ENCODE measurements around the gene BTBD2. TPM values are rescaled to one million over a fixed set of nuclear protein-coding genes. Genes with fewer than 3 reads are reported as not detected.

Gene BTBD2
- total RNA-seq, 1 experiment from 2014 or later: 110 TPM

GRCh38 chr19:1991018-1991913 lies 24.2 kb downstream of the BTBD2 start:
- whole genome bisulfite sequencing (ENCODE audit: extremely low coverage, insufficient read length, low lambda C conversion rate): no CpG with 5 or more reads among the region's 30 CpGs
- TF ChIP-seq CTCF (conservative IDR thresholded peaks at IDR 0.05): no peak
- no peaks in the 10 kb centered on the region for H3K27me3 Mint-ChIP-seq (ENCODE audit: low read depth)
- H3K4ac ChIP-seq (ENCODE audit: low read depth, low read length): no peak overlapping the region
- H2BK120ac ChIP-seq (ENCODE audit: low read depth, low read length, poor library complexity, severe bottlenecking): no peak overlapping the region
- H2BK5ac ChIP-seq (ENCODE audit: insufficient read length, low read length): no peak overlapping the region
- H2BK15ac ChIP-seq (ENCODE audit: low read depth, low read length): no peak overlapping the region
- H3T11ph ChIP-seq (ENCODE audit: low read length): no peak overlapping the region
- no peak overlapping the region for H3K56ac ChIP-seq (ENCODE audit: insufficient read length, low read depth, low read length)
- peaks cover 0 to 5% of the 10 kb centered on the region in 2 experiments; a peak in 2 of 5 replicates for H3K9me3 Mint-ChIP-seq
- DNase-seq: no peak
- no peak overlapping the region for H2AFZ ChIP-seq (ENCODE audit: low read length)
- no peak overlapping the region for H2BK20ac ChIP-seq (ENCODE audit: low read depth, low read length, poor library complexity, severe bottlenecking)
- no peaks in the 10 kb centered on the region for H3K23me2 ChIP-seq (ENCODE audit: insufficient read length, low read depth, low read length, poor library complexity, severe bottlenecking)
- no peak overlapping the region for H2BK12ac ChIP-seq (ENCODE audit: insufficient read length, low read depth, low read length)
- H3K27ac Mint-ChIP-seq: no peak overlapping the region
- no peaks in the 10 kb centered on the region for H3K79me2 ChIP-seq (ENCODE audit: insufficient read depth, low read length)
- H3K18ac ChIP-seq (ENCODE audit: insufficient read length, low read depth, low read length): no peak overlapping the region
- no peaks in the 10 kb centered on the region for H3K9me3 ChIP-seq (ENCODE audit: control insufficient read depth, low read depth, low read length)
- H4K8ac ChIP-seq (replicated peaks; ENCODE audit: insufficient read length, low read depth, low read length): no peak overlapping the region
- no peak overlapping the region for H2AK5ac ChIP-seq (ENCODE audit: insufficient read length, low read length)
- H3K14ac ChIP-seq (ENCODE audit: insufficient read depth, low read length): no peak overlapping the region
- H3K4me1 Mint-ChIP-seq: peaks cover 0 to 6% of the 10 kb centered on the region in 2 experiments; a peak in 3 of 4 replicates
- no peak overlapping the region for H3K4me3 Mint-ChIP-seq
- H3K4me1 ChIP-seq (ENCODE audit: insufficient read depth, low read length): no peaks in the 10 kb centered on the region; the same call in 1 of the 2 replicates
- no peak overlapping the region for H4K5ac ChIP-seq (ENCODE audit: insufficient read length, low read depth, low read length)
- peaks cover 19 to 59% (median 54%) of the 10 kb centered on the region in 3 experiments for H3K36me3 Mint-ChIP-seq (ENCODE audit: insufficient read depth in 1 of 3, low read depth in 3 of 3)
- no peak overlapping the region for H4K91ac ChIP-seq (ENCODE audit: insufficient read length, low read depth, low read length)
- H3K23ac ChIP-seq (ENCODE audit: insufficient read length, low read depth, low read length): no peak overlapping the region
- H3K27ac ChIP-seq (ENCODE audit: insufficient read length, low read depth, low read length): no peak overlapping the region
- H3K9ac ChIP-seq (ENCODE audit: extremely low read depth, insufficient read length, low read length): no peak overlapping the region
- H3K79me1 ChIP-seq (ENCODE audit: insufficient read depth, low read depth, low read length, poor library complexity, severe bottlenecking): no peaks in the 10 kb centered on the region
- H3K27me3 ChIP-seq (ENCODE audit: insufficient read depth, low read length): no peaks in the 10 kb centered on the region
- H3K4me2 ChIP-seq (ENCODE audit: insufficient read depth, insufficient read length, low read length): no peak overlapping the region
- no peaks in the 10 kb centered on the region for H4K20me1 ChIP-seq (ENCODE audit: control insufficient read depth, insufficient read depth, insufficient read length)
